Activated B cell treated with CpG ODN at 0.5 μM for 24 hours (primary cell): ENCODE data around the gene FOXP1. TPM values are rescaled to one million over a fixed set of nuclear protein-coding genes. Genes with fewer than 3 reads are reported as not detected.
A peak's percentile ranks its signal among the peaks of the same experiment; 100 is the strongest.

ENCODE experiments used
- ATAC-seq: fragments of 200-7000 bp; cut with Tn5 transposase; one replicate; pipeline ENCODE4 v1.10.0; 2021; ENCODE audit warnings: low read depth, mild to moderate bottlenecking, moderate library complexity
- CTCF ChIA-PET: fragments of 350-600 bp; sonication (Branson Sonifier 250); formaldehyde crosslinking; loops from one replicate; lab custom pipeline; 2021; ENCODE audit warnings: antibody characterized with exemption; lab: Charles Lee
- POLR2A ChIA-PET: fragments of 350-600 bp; sonication (Branson Sonifier 250); formaldehyde crosslinking; loops from one replicate; lab custom pipeline; 2021; ENCODE audit warnings: antibody characterized with exemption; lab: Charles Lee
- DNase-seq: peaks from one replicate; pipeline ENCODE4 v3.0.0; 2022
- H3K27ac Mint-ChIP-seq: one replicate; pipeline ENCODE4 v1.8.0; 2020; ENCODE audit warnings: mixed read lengths
- H3K27me3 Mint-ChIP-seq: one replicate; pipeline ENCODE4 v1.8.0; 2021; ENCODE audit warnings: mixed read lengths
- H3K36me3 Mint-ChIP-seq: one replicate; pipeline ENCODE4 v1.8.0; 2021; ENCODE audit warnings: low read depth, mixed read lengths
- H3K4me1 Mint-ChIP-seq: one replicate; pipeline ENCODE4 v1.8.0; 2021; ENCODE audit warnings: mixed read lengths
- H3K4me3 Mint-ChIP-seq: one replicate; pipeline ENCODE4 v1.8.0; 2020; ENCODE audit warnings: mild to moderate bottlenecking, mixed read lengths
- H3K9me3 Mint-ChIP-seq: one replicate; pipeline ENCODE4 v1.8.0; 2020; ENCODE audit warnings: mixed read lengths
- CTCF ChIP-seq: fragments of 200-600 bp; IDR thresholded peaks from one replicate; pipeline ENCODE4 v1.8.0; 2022; ENCODE audit warnings: antibody characterized with exemption, mild to moderate bottlenecking
- intact Hi-C: fragments of 100-400 bp; cut with micrococcal nuclease; formaldehyde crosslinking; loops from one replicate; pipeline ENCODE4 v1.15.1; 2024
- total RNA-seq: library from RNA; stranded (reverse); gene quantifications from 2 replicates; pipeline ENCODE4 v1.2.3, GENCODE V29; 2022

FOXP1 gene
- total RNA-seq, 1 donor from 2014 or later, result 563 TPM

- H3K9me3 Mint-ChIP-seq, result no peaks in the 10 kb centered on the region
- no peaks in the 10 kb centered on the region for H3K27me3 Mint-ChIP-seq
- H3K4me3 Mint-ChIP-seq, result no peak overlapping the region
- peak overlapping the region; percentile 99 for H3K27ac Mint-ChIP-seq
- H3K4me1 Mint-ChIP-seq, result peaks cover 91% of the 10 kb centered on the region
- ATAC-seq, result no peak
- H3K36me3 Mint-ChIP-seq, result no peaks in the 10 kb centered on the region
- CTCF ChIA-PET, result no interaction called here
- no peak for DNase-seq
- POLR2A ChIA-PET, result interaction anchor here (0.5 to 3.3 kb wide), 6 partner anchors 19 to 332 kb away, joined by 3 to 50 read pairs (median 4); no protein-coding TSS in a partner anchor
- intact Hi-C loops, result no loop called here
- TF ChIP-seq CTCF, result no peak
Measured at GRCh38 chr3:71423151-71423906, 160.2 kb downstream of the FOXP1 start.

- intact Hi-C loops, result loop anchor here (1.0 kb wide), 4 partner anchors 9 to 62 kb away; no protein-coding TSS in a partner anchor
- ChIA-PET POLR2A (interaction anchor here (0.5 to 3.3 kb wide), 13 partner anchors 10 to 358 kb away, joined by 3 to 50 read pairs (median 4); partner anchors contain the start of gene FOXP1), CTCF (interaction anchor here (1.1 kb wide), 1 partner anchor 25 kb away, joined by 3 read pairs; no protein-coding TSS in a partner anchor)
- TF ChIP-seq CTCF, result no peak
- Mint-ChIP-seq H3K36me3 (no peaks in the 10 kb centered on the region), H3K4me3 (peak overlapping the region; percentile 77), H3K9me3 (peaks cover 2% of the 10 kb centered on the region), H3K27ac (peak overlapping the region; percentile 99), H3K4me1 (peaks cover 91% of the 10 kb centered on the region), H3K27me3 (no peaks in the 10 kb centered on the region)
- ATAC-seq (peak; percentile 87), DNase-seq (no peak)
Measured at GRCh38 chr3:71421820-71422566, 161.5 kb downstream of the FOXP1 start.

- DNase-seq (no peak), ATAC-seq (peak; percentile 26)
- peaks cover 4% of the 10 kb centered on the region for H3K9me3 Mint-ChIP-seq
- H3K27me3 Mint-ChIP-seq, result no peaks in the 10 kb centered on the region
- CTCF ChIA-PET, result interaction anchor here (1.1 kb wide), 1 partner anchor 24 kb away, joined by 3 read pairs; no protein-coding TSS in a partner anchor
- H3K27ac Mint-ChIP-seq, result peak overlapping the region; percentile 99
- intact Hi-C loops, result loop anchor here (1.0 kb wide), 1 partner anchor 61 kb away; no protein-coding TSS in a partner anchor
- H3K36me3 Mint-ChIP-seq, result no peaks in the 10 kb centered on the region
- POLR2A ChIA-PET, result interaction anchor here (0.5 to 3.3 kb wide), 12 partner anchors 11 to 357 kb away, joined by 3 to 50 read pairs (median 4); partner anchors contain the start of gene FOXP1
- H3K4me3 Mint-ChIP-seq, result peak overlapping the region; percentile 77
- no peak for TF ChIP-seq CTCF
- peaks cover 93% of the 10 kb centered on the region for H3K4me1 Mint-ChIP-seq
Measured at GRCh38 chr3:71421475-71421819, 162.1 kb downstream of the FOXP1 start.

GRCh38 chr3:71419369-71419768 is 164.2 kb downstream of the FOXP1 start:
- no peaks in the 10 kb centered on the region for H3K36me3 Mint-ChIP-seq
- ChIA-PET CTCF (interaction anchor here (0.6 kb wide), 1 partner anchor 186 kb away, joined by 3 read pairs; no protein-coding TSS in a partner anchor), POLR2A (interaction anchor here (0.6 to 1.4 kb wide), 10 partner anchors 9 to 360 kb away, joined by 3 to 11 read pairs (median 6); partner anchors contain the start of gene FOXP1)
- TF ChIP-seq CTCF, result no peak
- H3K27me3 Mint-ChIP-seq, result no peaks in the 10 kb centered on the region
- ATAC-seq (peak; percentile 3), DNase-seq (no peak)
- peaks cover 96% of the 10 kb centered on the region for H3K4me1 Mint-ChIP-seq
- intact Hi-C loops, result loop anchor here (5.0 kb wide), 1 partner anchor 93 kb away; no protein-coding TSS in a partner anchor
- H3K9me3 Mint-ChIP-seq, result peaks cover 4% of the 10 kb centered on the region
- H3K27ac Mint-ChIP-seq, result peak overlapping the region; percentile 80
- H3K4me3 Mint-ChIP-seq, result no peak overlapping the region
